ENCODE results near the gene HMCN2. TPM values are rescaled to one million over a fixed set of nuclear protein-coding genes. Genes with fewer than 3 reads are reported as not detected.
A peak's percentile ranks its signal among the peaks of the same experiment; 100 is the strongest.

The HMCN2 gene
- total RNA-seq, 5 donors from 2014 or later (not counting 1 experiment from before 2014, with no cell fraction given) = 0.03 TPM; not detected in 4

DNA sequence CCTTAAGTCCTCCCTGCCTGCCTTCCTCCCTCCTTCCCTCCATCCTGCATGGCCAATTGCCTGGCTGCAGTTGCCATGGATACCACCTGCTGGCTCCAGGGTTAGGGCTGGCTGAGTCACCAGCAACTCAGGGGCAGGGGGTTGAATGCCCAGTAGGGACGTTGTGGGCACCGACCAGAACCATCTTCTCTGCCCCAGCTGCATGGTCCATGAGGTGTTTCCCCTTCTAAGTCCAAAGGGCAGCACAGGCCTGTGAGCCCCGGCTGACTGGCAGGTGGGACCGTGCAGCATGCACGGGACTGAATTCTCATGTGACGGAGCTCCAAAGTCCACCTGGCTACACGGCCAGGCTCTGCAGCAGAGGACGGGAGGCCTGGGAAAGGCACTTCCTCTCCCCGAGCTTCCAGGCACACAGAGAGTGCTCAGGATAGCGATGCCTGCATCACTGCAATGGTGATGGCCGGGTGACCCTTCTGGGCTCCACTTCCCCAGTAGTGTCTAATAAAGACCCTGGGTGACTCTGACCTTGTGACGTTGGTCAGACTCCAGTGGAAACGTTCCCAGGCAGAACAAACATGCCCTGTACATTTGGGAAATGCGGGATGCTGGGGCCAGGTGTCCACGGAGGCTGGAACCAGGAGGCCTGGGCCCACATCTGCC is 184.9 kb downstream of the HMCN2 start:
- 68% methylated on average over 15 of the region's 15 CpGs for WGBS (ENCODE audit: insufficient coverage)
- CTCF ChIA-PET = no interaction called here
- H3K36me3 ChIP-seq (ENCODE audit: control insufficient read depth in 2 of 2, extremely low read depth in 1 of 2, insufficient read depth in 1 of 2, low read length in 1 of 2) = no peaks in the 10 kb centered on the region
- no peak overlapping the region for H3K4me3 ChIP-seq (ENCODE audit: control insufficient read depth in 1 of 2, extremely low read depth in 1 of 2, low read length in 1 of 2)
- H3K27me3 ChIP-seq (replicated peaks in 1 of 2; ENCODE audit: control insufficient read depth in 2 of 2, extremely low read depth in 1 of 2, insufficient read depth in 2 of 2, low read length in 1 of 2) = peaks cover 0 to 79% of the 10 kb centered on the region in 2 experiments
- Mint-ChIP-seq H3K36me3 (no peaks in the 10 kb centered on the region), H3K9me3 (no peaks in the 10 kb centered on the region), H3K27me3 (peaks cover 10 to 57% of the 10 kb centered on the region in 2 donors), H3K4me3 (no peak overlapping the region), H3K4me1 (peaks cover 0 to 3% (median 0%) of the 10 kb centered on the region in 3 donors), H3K27ac (no peak overlapping the region)
- H3K9me3 ChIP-seq = no peaks in the 10 kb centered on the region
- no peak overlapping the region for H3K27ac ChIP-seq (ENCODE audit: low read length)
- POLR2A ChIA-PET = no interaction called here
- ATAC-seq (replicated peaks in 1 of 4) (no peak), DNase-seq (no peak)
- no peaks in the 10 kb centered on the region for H3K4me1 ChIP-seq (ENCODE audit: control insufficient read depth in 1 of 2, extremely low read depth in 1 of 2, insufficient read depth in 2 of 2, low read length in 2 of 2)

DNA sequence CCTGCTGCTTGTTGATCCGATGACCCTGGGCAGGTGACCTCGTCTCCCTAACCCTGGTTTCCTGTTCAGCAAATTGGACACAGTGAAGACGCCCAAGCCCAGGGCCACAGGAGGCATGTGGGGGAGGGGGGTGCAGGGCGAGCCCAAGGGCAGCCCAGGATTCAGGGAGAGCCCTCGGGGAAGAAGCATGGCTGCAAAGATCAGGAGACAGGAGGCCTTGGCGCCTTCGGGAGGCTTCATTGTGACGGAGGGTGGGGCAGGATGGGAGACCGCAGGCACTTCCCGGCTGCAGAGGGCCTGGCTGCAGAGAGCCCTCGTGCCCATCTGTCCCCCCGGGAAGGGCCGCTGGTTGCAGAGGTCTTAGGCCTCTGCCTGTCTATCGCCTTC is 185.4 kb downstream of the HMCN2 start:
- ChIA-PET POLR2A (no interaction called here), CTCF (no interaction called here)
- Mint-ChIP-seq H3K27me3 (peaks cover 5 to 51% of the 10 kb centered on the region in 2 donors), H3K4me3 (no peak overlapping the region), H3K36me3 (no peaks in the 10 kb centered on the region), H3K9me3 (no peaks in the 10 kb centered on the region), H3K27ac (no peak overlapping the region), H3K4me1 (peaks cover 0 to 1% (median 0%) of the 10 kb centered on the region in 3 donors)
- WGBS (ENCODE audit: insufficient coverage) = 37% methylated on average over 13 of the region's 14 CpGs
- Histone ChIP-seq H3K27me3 (replicated peaks in 1 of 2; ENCODE audit: control insufficient read depth in 2 of 2, extremely low read depth in 1 of 2, insufficient read depth in 2 of 2, low read length in 1 of 2) (peaks cover 0 to 77% of the 10 kb centered on the region in 2 experiments), H3K4me3 (ENCODE audit: control insufficient read depth in 1 of 2, extremely low read depth in 1 of 2, low read length in 1 of 2) (no peak overlapping the region), H3K36me3 (ENCODE audit: control insufficient read depth in 2 of 2, extremely low read depth in 1 of 2, insufficient read depth in 1 of 2, low read length in 1 of 2) (no peaks in the 10 kb centered on the region), H3K4me1 (ENCODE audit: control insufficient read depth in 1 of 2, extremely low read depth in 1 of 2, insufficient read depth in 2 of 2, low read length in 2 of 2) (no peaks in the 10 kb centered on the region), H3K9me3 (no peaks in the 10 kb centered on the region), H3K27ac (ENCODE audit: low read length) (no peak overlapping the region)
- no peak for ATAC-seq (replicated peaks in 1 of 4)
- DNase-seq = no peak

DNA sequence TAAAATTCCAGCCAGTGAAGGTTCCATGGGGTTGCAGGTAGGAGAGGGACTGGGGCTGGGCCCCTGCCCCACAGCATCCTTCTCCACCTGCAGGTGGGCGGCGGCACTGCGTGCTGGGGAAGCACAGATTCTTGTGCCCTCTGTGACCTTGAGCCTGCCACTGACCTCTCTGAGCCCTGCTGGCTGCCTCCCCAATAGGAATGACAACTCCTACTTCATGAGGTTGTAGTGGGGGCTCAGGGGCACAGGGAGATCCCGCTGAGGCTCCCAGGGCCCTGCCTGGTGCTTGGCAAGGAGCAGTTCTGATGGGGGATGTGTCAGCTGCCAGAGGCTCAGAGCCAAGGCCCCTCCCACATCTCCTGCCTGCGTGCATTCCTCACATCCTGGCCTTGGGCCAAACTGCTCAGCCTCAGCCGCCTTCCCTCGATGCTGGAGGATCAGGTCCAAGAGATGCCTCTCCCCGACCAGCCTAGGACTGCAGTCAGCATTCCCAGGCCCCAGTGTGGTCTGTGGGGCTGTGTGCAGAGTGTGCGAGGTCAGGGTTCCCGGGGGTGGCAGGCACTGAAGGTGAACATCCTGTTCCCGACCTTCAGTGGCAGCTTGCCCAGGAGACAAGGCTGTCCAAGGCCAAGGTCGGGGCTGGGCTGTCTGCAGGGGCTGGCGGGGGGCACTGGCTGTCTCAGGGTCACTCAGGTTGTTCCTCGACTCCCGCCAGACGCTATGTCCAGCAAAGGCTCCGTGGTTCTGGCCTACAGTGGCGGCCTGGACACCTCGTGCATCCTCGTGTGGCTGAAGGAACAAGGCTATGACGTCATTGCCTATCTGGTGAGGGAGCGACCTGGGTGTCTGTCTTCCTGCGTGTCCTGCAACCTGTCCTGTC is 186.2 kb downstream of the HMCN2 start:
- Histone ChIP-seq H3K27me3 (replicated peaks in 1 of 2; ENCODE audit: control insufficient read depth in 2 of 2, extremely low read depth in 1 of 2, insufficient read depth in 2 of 2, low read length in 1 of 2) (peaks cover 0 to 71% of the 10 kb centered on the region in 2 experiments), H3K4me1 (ENCODE audit: control insufficient read depth in 1 of 2, extremely low read depth in 1 of 2, insufficient read depth in 2 of 2, low read length in 2 of 2) (no peaks in the 10 kb centered on the region), H3K36me3 (ENCODE audit: control insufficient read depth in 2 of 2, extremely low read depth in 1 of 2, insufficient read depth in 1 of 2, low read length in 1 of 2) (no peaks in the 10 kb centered on the region), H3K9me3 (no peaks in the 10 kb centered on the region), H3K27ac (ENCODE audit: low read length) (no peak overlapping the region), H3K4me3 (ENCODE audit: control insufficient read depth in 1 of 2, extremely low read depth in 1 of 2, low read length in 1 of 2) (no peak overlapping the region)
- Mint-ChIP-seq H3K4me1 (no peaks in the 10 kb centered on the region), H3K36me3 (no peaks in the 10 kb centered on the region), H3K27me3 (peaks cover 3 to 44% of the 10 kb centered on the region in 2 donors), H3K4me3 (no peak overlapping the region), H3K27ac (no peak overlapping the region), H3K9me3 (no peaks in the 10 kb centered on the region)
- 50% methylated on average over 18 of the region's 23 CpGs for WGBS (ENCODE audit: insufficient coverage)
- POLR2A ChIA-PET = no interaction called here
- DNase-seq (peak in 1 of 35 experiments; percentile 16), ATAC-seq (replicated peaks in 1 of 4) (peak in 1 of 4 experiments; percentile 24)
- CTCF ChIA-PET = no interaction called here

- Mint-ChIP-seq H3K36me3 (no peaks in the 10 kb centered on the region), H3K4me3 (no peak overlapping the region), H3K4me1 (no peaks in the 10 kb centered on the region), H3K9me3 (no peaks in the 10 kb centered on the region), H3K27me3 (peaks cover 3 to 36% of the 10 kb centered on the region in 2 donors), H3K27ac (no peak overlapping the region)
- ATAC-seq (replicated peaks in 1 of 4) = no peak
- Histone ChIP-seq H3K27ac (ENCODE audit: low read length) (no peak overlapping the region), H3K4me1 (ENCODE audit: control insufficient read depth in 1 of 2, extremely low read depth in 1 of 2, insufficient read depth in 2 of 2, low read length in 2 of 2) (no peaks in the 10 kb centered on the region), H3K4me3 (ENCODE audit: control insufficient read depth in 1 of 2, extremely low read depth in 1 of 2, low read length in 1 of 2) (no peak overlapping the region), H3K36me3 (ENCODE audit: control insufficient read depth in 2 of 2, extremely low read depth in 1 of 2, insufficient read depth in 1 of 2, low read length in 1 of 2) (no peaks in the 10 kb centered on the region), H3K27me3 (replicated peaks in 1 of 2; ENCODE audit: control insufficient read depth in 2 of 2, extremely low read depth in 1 of 2, insufficient read depth in 2 of 2, low read length in 1 of 2) (peaks cover 0 to 66% of the 10 kb centered on the region in 2 experiments), H3K9me3 (no peaks in the 10 kb centered on the region)
- CTCF ChIA-PET = no interaction called here
- POLR2A ChIA-PET = no interaction called here
- 43% methylated on average over 1 of the region's 4 CpGs for WGBS (ENCODE audit: insufficient coverage)
- DNase-seq = no peak
These were observed 187.3 kb downstream of the HMCN2 start for GRCh38 chr9:130452835-130453234.

DNA sequence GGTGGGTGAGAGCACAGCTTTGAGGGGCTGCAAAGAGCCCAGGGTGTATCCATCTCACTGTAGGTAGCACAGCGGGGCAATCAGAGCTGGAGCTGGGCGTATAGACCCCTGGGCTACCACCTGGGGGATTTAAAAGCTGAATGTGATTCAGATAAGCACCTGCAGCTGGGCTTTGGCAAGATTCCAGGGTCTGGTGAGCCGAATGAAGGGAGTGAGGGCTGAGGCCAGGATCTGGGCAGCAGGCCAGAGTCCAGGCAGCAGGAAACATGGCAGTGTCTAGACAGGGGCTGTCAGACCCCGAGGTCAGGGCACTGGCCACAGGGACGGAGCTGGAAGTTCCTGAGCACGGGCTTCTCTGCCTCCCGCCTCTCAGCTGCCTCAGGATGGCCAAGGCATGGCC is 187.9 kb downstream of the HMCN2 start:
- Mint-ChIP-seq H3K27me3 (peaks cover 3 to 33% of the 10 kb centered on the region in 2 donors), H3K4me3 (no peak overlapping the region), H3K4me1 (no peaks in the 10 kb centered on the region), H3K9me3 (no peaks in the 10 kb centered on the region), H3K36me3 (no peaks in the 10 kb centered on the region), H3K27ac (no peak overlapping the region)
- DNase-seq = no peak
- H3K4me1 ChIP-seq (ENCODE audit: control insufficient read depth in 1 of 2, extremely low read depth in 1 of 2, insufficient read depth in 2 of 2, low read length in 2 of 2) = no peaks in the 10 kb centered on the region
- H3K27ac ChIP-seq (ENCODE audit: low read length) = no peak overlapping the region
- 39% methylated on average over 7 of the region's 7 CpGs for WGBS (ENCODE audit: insufficient coverage)
- H3K4me3 ChIP-seq (ENCODE audit: control insufficient read depth in 1 of 2, extremely low read depth in 1 of 2, low read length in 1 of 2) = no peak overlapping the region
- H3K36me3 ChIP-seq (ENCODE audit: control insufficient read depth in 2 of 2, extremely low read depth in 1 of 2, insufficient read depth in 1 of 2, low read length in 1 of 2) = no peaks in the 10 kb centered on the region
- peaks cover 0 to 65% of the 10 kb centered on the region in 2 experiments for H3K27me3 ChIP-seq (replicated peaks in 1 of 2; ENCODE audit: control insufficient read depth in 2 of 2, extremely low read depth in 1 of 2, insufficient read depth in 2 of 2, low read length in 1 of 2)
- H3K9me3 ChIP-seq = no peaks in the 10 kb centered on the region
- ChIA-PET POLR2A (no interaction called here), CTCF (no interaction called here)
- ATAC-seq (replicated peaks in 1 of 4) = no peak

- peaks cover 0 to 65% of the 10 kb centered on the region in 2 experiments for H3K27me3 ChIP-seq (replicated peaks in 1 of 2; ENCODE audit: control insufficient read depth in 2 of 2, extremely low read depth in 1 of 2, insufficient read depth in 2 of 2, low read length in 1 of 2)
- 83% methylated on average over 8 of the region's 10 CpGs for WGBS (ENCODE audit: insufficient coverage)
- ChIA-PET CTCF (no interaction called here), POLR2A (no interaction called here)
- Mint-ChIP-seq H3K9me3 (no peaks in the 10 kb centered on the region), H3K36me3 (no peaks in the 10 kb centered on the region), H3K27me3 (peaks cover 3 to 35% of the 10 kb centered on the region in 2 donors), H3K4me1 (no peaks in the 10 kb centered on the region), H3K4me3 (no peak overlapping the region), H3K27ac (no peak overlapping the region)
- H3K27ac ChIP-seq (ENCODE audit: low read length) = no peak overlapping the region
- no peaks in the 10 kb centered on the region for H3K9me3 ChIP-seq
- no peaks in the 10 kb centered on the region for H3K36me3 ChIP-seq (ENCODE audit: control insufficient read depth in 2 of 2, extremely low read depth in 1 of 2, insufficient read depth in 1 of 2, low read length in 1 of 2)
- H3K4me3 ChIP-seq (ENCODE audit: control insufficient read depth in 1 of 2, extremely low read depth in 1 of 2, low read length in 1 of 2) = no peak overlapping the region
- DNase-seq = no peak
- ATAC-seq (replicated peaks in 1 of 4) = no peak
- no peaks in the 10 kb centered on the region for H3K4me1 ChIP-seq (ENCODE audit: control insufficient read depth in 1 of 2, extremely low read depth in 1 of 2, insufficient read depth in 2 of 2, low read length in 2 of 2)
These were observed 188.7 kb downstream of the HMCN2 start for GRCh38 chr9:130454096-130454811.

Measured in T-cell (primary cell).